ENCODE measurements around the gene CADPS. TPM values are rescaled to one million over a fixed set of nuclear protein-coding genes. Genes with fewer than 3 reads are reported as not detected.

The CADPS gene
- polyA plus RNA-seq, 1 of the 3 experiments (the other 2 are of a cell fraction), result 5.8 TPM

DNA sequence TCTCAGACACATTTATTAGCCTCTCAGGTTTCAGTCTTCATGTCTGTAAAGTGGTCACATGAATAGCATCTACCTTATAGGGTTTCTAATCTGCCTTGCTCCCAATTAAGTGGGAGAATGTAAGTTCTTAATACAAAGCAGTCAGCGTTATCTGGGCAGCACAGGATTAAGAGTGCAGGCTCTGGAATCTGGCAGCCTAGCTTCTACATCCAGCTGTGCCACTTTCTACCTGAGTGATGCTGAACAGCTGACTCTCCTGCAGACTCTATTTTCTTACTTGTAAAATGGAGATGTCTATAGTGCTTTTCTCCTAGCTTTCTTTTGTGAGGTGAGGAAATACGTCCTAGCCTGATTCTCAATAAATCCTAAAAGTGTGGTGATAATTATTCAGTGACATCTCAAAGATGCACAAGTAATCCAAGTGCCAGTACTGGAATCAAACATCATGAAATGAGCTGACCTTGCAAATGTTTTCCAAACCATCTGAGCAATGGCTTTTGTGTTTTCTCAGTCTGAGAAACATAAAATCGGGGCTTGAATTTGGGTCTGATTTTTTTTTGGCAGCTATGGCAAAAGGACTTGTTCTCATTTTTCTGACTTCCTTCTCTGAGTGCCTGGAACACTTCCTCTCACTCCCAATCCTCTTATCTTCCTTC lies 269.7 kb downstream of the CADPS start:
- H3K4me2 ChIP-seq, result no peak overlapping the region
- no peak overlapping the region for H3K9ac ChIP-seq
- ChIA-PET CTCF (interaction anchor here (0.6 to 2.2 kb wide), 3 partner anchors 10 to 733 kb away, joined by 3 to 5 read pairs (median 5); no protein-coding TSS in a partner anchor), POLR2A (no interaction called here)
- H3K9me3 ChIP-seq, result no peaks in the 10 kb centered on the region
- peaks cover 2 to 24% of the 10 kb centered on the region in 2 experiments for H3K4me1 ChIP-seq (ENCODE audit: control insufficient read depth in 1 of 2, insufficient read depth in 2 of 2, low read depth in 1 of 2, low read length in 1 of 2)
- no peak overlapping the region for H3K4me3 ChIP-seq (ENCODE audit: low read depth in 2 of 2, low read length in 1 of 2)
- H3K36me3 ChIP-seq (replicated peaks in 1 of 2; ENCODE audit: control insufficient read depth in 1 of 2, insufficient read depth in 2 of 2, low read length in 1 of 2), result no peaks in the 10 kb centered on the region
- no peaks in the 10 kb centered on the region for H4K20me1 ChIP-seq (ENCODE audit: insufficient read depth)
- H3K9me2 ChIP-seq, result no peaks in the 10 kb centered on the region
- no peak for TF ChIP-seq EZH2phosphoT487 (IDR thresholded peaks at IDR 0.05; ENCODE audit: borderline replicate concordance, low read depth)
- TF ChIP-seq, protein P1, sequence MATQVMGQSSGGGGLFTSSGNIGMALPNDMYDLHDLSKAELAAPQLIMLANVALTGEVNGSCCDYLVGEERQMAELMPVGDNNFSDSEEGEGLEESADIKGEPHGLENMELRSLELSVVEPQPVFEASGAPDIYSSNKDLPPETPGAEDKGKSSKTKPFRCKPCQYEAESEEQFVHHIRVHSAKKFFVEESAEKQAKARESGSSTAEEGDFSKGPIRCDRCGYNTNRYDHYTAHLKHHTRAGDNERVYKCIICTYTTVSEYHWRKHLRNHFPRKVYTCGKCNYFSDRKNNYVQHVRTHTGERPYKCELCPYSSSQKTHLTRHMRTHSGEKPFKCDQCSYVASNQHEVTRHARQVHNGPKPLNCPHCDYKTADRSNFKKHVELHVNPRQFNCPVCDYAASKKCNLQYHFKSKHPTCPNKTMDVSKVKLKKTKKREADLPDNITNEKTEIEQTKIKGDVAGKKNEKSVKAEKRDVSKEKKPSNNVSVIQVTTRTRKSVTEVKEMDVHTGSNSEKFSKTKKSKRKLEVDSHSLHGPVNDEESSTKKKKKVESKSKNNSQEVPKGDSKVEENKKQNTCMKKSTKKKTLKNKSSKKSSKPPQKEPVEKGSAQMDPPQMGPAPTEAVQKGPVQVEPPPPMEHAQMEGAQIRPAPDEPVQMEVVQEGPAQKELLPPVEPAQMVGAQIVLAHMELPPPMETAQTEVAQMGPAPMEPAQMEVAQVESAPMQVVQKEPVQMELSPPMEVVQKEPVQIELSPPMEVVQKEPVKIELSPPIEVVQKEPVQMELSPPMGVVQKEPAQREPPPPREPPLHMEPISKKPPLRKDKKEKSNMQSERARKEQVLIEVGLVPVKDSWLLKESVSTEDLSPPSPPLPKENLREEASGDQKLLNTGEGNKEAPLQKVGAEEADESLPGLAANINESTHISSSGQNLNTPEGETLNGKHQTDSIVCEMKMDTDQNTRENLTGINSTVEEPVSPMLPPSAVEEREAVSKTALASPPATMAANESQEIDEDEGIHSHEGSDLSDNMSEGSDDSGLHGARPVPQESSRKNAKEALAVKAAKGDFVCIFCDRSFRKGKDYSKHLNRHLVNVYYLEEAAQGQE (IDR thresholded peaks at IDR 0.05; ENCODE audit: low read depth, low read length), result no peak
- TF ChIP-seq RXRA (IDR thresholded peaks at IDR 0.05; ENCODE audit: borderline replicate concordance, low read depth), result no peak
- TF ChIP-seq, protein P2, sequence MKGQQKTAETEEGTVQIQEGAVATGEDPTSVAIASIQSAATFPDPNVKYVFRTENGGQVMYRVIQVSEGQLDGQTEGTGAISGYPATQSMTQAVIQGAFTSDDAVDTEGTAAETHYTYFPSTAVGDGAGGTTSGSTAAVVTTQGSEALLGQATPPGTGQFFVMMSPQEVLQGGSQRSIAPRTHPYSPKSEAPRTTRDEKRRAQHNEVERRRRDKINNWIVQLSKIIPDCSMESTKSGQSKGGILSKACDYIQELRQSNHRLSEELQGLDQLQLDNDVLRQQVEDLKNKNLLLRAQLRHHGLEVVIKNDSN (IDR thresholded peaks at IDR 0.05; ENCODE audit: borderline replicate concordance, low read depth), result no peak
- TF ChIP-seq SIN3A (IDR thresholded peaks at IDR 0.05; ENCODE audit: borderline replicate concordance, low read depth, low read length), result no peak
- TF ChIP-seq, protein P3, sequence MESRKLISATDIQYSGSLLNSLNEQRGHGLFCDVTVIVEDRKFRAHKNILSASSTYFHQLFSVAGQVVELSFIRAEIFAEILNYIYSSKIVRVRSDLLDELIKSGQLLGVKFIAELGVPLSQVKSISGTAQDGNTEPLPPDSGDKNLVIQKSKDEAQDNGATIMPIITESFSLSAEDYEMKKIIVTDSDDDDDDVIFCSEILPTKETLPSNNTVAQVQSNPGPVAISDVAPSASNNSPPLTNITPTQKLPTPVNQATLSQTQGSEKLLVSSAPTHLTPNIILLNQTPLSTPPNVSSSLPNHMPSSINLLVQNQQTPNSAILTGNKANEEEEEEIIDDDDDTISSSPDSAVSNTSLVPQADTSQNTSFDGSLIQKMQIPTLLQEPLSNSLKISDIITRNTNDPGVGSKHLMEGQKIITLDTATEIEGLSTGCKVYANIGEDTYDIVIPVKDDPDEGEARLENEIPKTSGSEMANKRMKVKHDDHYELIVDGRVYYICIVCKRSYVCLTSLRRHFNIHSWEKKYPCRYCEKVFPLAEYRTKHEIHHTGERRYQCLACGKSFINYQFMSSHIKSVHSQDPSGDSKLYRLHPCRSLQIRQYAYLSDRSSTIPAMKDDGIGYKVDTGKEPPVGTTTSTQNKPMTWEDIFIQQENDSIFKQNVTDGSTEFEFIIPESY (IDR thresholded peaks at IDR 0.05; ENCODE audit: borderline replicate concordance, low read depth), result no peak
- no peak for TF ChIP-seq RFX5 (IDR thresholded peaks at IDR 0.05; ENCODE audit: low read length)
- no peak for TF ChIP-seq YY1 (IDR thresholded peaks at IDR 0.05; ENCODE audit: low read depth)
- no peak for TF ChIP-seq FOSL2 (IDR thresholded peaks at IDR 0.05; ENCODE audit: borderline replicate concordance, low read depth)
- TF ChIP-seq POLR2AphosphoS5 (IDR thresholded peaks at IDR 0.05; ENCODE audit: low read depth, low read length), result no peak
- H3K79me2 ChIP-seq (ENCODE audit: insufficient read depth), result no peaks in the 10 kb centered on the region
- no peak for DNase-seq
- H2AFZ ChIP-seq (ENCODE audit: low read depth), result no peak overlapping the region
- peaks cover 33% of the 10 kb centered on the region for H3F3A ChIP-seq (replicated peaks; ENCODE audit: insufficient read depth)
- no peak overlapping the region; a peak in 1 of 4 replicates for H3K27ac ChIP-seq (ENCODE audit: low read depth in 2 of 2, low read length in 1 of 2)
- no peaks in the 10 kb centered on the region for H3K27me3 ChIP-seq (ENCODE audit: insufficient read depth)
- WGBS (ENCODE audit: low lambda C conversion rate), result 84% methylated on average over 3 of the region's 3 CpGs

All from SK-N-SH (cell line).